ENCODE results near the gene B3GALT2.
"Not testable (repeated sequence)": the region's sequence is repeated elsewhere in the genome, so short reads cannot be mapped to it uniquely, and the experiment has no call there.

B3GALT2 gene

DNA sequence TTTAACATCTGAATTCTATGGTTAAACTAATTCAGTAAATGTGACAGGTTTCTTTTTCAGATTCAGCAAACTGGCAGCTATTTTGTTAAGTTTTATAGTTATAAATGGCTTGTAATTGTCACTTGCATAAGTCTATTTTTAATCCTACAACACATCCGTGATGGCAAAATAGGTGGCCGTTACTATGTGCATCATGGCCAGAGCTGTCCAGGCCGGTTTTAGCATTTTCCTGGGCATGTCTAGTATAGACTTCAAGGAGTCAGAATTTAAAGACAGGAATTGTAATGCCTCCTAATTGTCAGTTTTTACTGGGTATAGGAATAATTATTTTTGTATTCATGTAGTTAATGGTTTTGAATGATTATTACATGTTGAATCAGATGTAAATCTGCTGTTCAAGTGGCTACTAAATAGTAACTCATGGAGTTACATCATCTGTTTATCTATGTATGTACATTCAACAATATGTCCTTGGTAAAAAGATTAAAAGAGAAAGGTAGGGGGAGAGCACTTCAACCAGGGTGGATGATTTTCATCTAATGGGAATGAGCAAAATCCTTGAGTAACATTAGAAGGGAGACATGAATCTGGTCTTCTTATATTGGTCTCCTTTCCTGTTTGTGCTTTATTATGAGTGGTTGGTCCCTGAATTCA, 3.2 kb upstream of the B3GALT2 start:
- H3K27ac Mint-ChIP-seq: no peak overlapping the region
- H3K4me1 Mint-ChIP-seq: peaks cover 39% of the 10 kb centered on the region
- ATAC-seq: no peak
- H3K27me3 Mint-ChIP-seq: no peaks in the 10 kb centered on the region
- H3K4me3 Mint-ChIP-seq: no peak overlapping the region
- no peak for DNase-seq
- H3K9me3 Mint-ChIP-seq: no peaks in the 10 kb centered on the region

DNA sequence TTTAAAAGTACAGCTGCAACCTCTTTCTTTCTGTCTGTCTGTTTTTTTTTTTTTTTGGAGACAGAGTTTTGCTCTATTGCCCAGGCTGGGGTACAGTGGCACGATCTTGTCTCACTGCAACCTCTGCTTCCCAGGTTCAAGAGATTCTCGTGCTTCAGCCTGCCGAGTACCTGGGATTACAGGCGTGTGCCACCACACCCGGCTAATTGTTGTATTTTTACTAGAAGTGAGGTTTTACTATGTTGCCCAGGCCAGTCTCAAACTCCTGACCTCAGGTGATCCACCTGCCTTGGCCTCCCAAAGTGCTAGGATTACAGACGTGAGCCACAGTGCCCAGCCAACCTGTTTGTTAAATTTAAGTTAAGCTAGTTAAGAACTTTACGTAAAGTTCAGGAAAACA, 2.5 kb upstream of the B3GALT2 start:
- H3K27ac Mint-ChIP-seq, H3K4me3 Mint-ChIP-seq, ATAC-seq, DNase-seq, H3K27me3 Mint-ChIP-seq, H3K9me3 Mint-ChIP-seq: not testable (repeated sequence)
- peaks cover 39% of the 10 kb centered on the region for H3K4me1 Mint-ChIP-seq

DNA sequence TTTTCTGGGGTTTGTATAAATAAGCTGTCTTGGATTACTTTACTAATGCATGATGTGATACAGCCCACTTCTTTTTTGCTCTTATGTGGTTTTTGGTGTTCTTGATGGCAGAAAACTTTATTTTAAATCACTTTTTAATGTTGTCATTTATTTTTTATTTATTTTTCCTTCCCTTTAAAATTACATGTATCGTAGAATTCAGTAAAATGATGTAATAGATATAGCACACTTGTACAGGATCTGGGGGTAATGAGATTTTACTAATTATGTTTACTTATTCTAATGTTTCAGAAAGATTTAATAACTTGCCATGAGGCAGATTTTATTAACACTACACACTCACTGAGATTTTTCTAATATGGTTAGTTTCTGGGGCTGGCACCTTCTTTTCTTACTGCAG, 701 bp upstream of the B3GALT2 start:
- DNase-seq (no peak), ATAC-seq (no peak)
- no peak overlapping the region for H3K4me3 Mint-ChIP-seq
- peaks cover 44% of the 10 kb centered on the region for H3K4me1 Mint-ChIP-seq
- no peaks in the 10 kb centered on the region for H3K27me3 Mint-ChIP-seq
- no peaks in the 10 kb centered on the region for H3K9me3 Mint-ChIP-seq
- no peak overlapping the region for H3K27ac Mint-ChIP-seq

DNA sequence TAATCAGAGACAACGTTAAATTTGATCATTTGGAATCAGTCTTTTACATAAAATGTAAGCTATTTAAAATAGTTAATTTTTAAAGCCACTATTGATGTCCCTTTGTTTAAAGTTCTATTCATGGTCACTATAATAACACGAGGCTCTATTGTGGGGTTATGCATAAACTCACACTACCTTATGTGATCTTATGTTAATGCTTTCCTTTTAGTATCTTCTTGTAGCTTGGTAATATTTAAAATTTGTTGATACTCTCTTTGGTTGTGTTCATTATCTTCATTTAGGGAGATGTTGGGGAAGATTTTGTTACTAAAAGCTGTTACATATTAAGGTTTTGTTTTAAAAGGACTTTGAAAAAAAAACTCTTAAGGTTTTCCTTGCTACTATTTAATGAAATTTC, 1.2 kb downstream of the B3GALT2 start:
- Mint-ChIP-seq H3K27ac (no peak overlapping the region), H3K4me3 (no peak overlapping the region), H3K4me1 (peaks cover 37% of the 10 kb centered on the region), H3K9me3 (no peaks in the 10 kb centered on the region), H3K27me3 (no peaks in the 10 kb centered on the region)
- DNase-seq: no peak
- ATAC-seq: no peak

DNA sequence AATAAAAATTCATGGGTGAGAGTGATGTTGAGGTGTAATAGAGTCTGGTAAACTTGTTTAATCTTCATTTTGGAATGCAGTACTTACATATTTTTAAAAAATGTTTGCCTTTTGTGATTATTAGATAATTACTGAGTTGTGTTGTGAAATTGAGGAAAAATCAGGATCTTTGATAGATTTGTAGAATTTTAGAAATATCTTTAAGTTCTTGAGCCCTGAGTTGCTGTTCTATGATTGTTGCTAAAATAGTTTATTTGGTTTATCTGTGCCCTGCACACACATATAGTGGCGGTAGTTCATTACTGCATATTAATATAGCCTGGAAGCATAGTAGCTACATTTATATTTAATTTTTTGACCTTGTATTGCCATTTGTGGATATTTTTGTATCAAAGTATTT, 1.6 kb downstream of the B3GALT2 start:
- ATAC-seq (no peak), DNase-seq (no peak)
- H3K27me3 Mint-ChIP-seq: no peaks in the 10 kb centered on the region
- H3K9me3 Mint-ChIP-seq: no peaks in the 10 kb centered on the region
- H3K4me3 Mint-ChIP-seq: no peak overlapping the region
- H3K4me1 Mint-ChIP-seq: peaks cover 33% of the 10 kb centered on the region
- H3K27ac Mint-ChIP-seq: no peak overlapping the region

DNA sequence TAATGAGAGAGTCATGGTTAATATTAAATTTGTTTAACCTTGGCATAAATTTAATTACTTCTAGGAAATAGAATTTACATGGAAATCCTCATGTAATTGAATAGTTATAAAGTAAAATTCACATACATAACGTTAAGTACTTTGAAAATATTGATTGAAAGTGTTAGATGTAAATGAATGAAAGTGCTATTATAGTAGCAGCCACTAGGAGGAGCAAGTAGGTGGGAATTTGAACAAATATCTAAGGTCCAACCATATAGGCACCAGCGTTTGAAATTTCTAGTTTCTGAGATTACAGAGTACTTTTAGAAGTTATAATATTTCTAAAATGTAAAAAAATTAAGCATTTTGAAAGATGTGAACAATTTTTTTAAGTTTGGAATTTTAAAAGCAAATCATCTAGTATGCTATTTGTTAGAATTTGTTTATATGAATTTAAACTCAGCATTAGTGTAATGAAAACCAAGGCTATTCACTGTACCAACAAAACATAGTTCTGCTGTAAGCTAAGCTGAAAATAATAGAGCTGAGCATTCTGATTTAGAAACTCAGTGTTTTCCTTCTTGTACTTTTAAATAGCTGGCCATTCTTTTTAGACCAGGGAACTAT, 3.3 kb downstream of the B3GALT2 start:
- DNase-seq (no peak), ATAC-seq (no peak)
- no peaks in the 10 kb centered on the region for H3K9me3 Mint-ChIP-seq
- peaks cover 29% of the 10 kb centered on the region for H3K4me1 Mint-ChIP-seq
- H3K27me3 Mint-ChIP-seq: no peaks in the 10 kb centered on the region
- no peak overlapping the region for H3K4me3 Mint-ChIP-seq
- H3K27ac Mint-ChIP-seq: no peak overlapping the region

DNA sequence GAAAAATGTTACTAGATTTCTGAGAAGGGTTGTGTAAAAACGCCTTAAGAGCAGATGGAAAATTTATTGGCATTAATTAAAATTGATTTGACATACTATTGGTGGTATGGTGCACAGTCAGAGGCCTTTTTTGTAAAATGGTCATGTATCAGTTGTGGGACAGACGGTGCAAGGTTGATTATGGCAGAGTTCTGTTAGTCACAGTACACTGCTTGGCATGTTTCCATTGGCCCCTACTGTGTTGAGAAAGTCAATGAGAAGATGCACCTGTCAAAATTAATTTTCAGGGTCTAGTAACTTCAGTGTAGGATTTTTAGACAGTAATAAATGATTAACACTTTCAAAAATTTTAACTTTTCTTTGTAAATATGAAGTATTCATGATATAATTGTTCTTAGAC, 4.4 kb downstream of the B3GALT2 start:
- H3K4me1 Mint-ChIP-seq: peaks cover 29% of the 10 kb centered on the region
- H3K27ac Mint-ChIP-seq: no peak overlapping the region
- ATAC-seq (no peak), DNase-seq (no peak)
- no peaks in the 10 kb centered on the region for H3K9me3 Mint-ChIP-seq
- no peak overlapping the region for H3K4me3 Mint-ChIP-seq
- no peaks in the 10 kb centered on the region for H3K27me3 Mint-ChIP-seq

DNA sequence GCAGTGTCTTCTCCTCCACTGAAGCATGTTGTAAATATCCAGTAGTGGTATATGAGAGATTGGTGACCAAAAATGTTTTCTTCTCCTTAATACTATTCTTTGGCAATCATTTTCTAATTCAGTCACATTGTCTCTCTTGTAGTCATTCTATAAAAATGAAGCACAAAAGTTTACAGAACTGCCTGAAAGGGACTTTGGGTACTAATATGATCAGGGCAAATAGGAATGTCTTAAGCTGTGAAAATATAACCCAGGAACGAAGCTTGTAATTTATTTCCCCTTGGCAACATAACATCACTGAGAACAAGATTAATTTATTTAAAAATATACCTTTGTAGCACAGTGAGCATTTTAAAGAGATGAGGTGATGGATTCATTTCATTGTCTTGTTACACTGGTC, 4.9 kb downstream of the B3GALT2 start:
- Mint-ChIP-seq H3K4me1 (peaks cover 25% of the 10 kb centered on the region), H3K4me3 (no peak overlapping the region)

DNA sequence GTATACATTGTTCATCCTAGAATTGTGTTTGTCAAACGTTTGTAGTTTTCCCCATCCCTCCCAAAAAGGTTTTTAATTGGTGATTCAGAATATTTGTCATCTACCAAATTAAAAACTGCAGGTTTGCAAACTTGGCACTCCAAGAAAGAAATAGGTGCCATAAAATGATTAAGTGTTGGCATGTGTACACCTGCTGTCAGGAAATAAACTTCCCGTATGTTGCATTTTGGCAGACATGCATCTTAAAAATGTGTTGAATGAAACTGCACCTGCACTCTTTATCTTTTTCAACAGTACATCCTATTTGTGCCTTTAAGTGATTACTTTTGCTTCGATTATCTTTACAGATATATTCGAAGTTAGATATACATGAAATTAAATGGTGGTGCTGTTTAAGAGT, 7.3 kb downstream of the B3GALT2 start:
- H3K4me1 Mint-ChIP-seq: peaks cover 11% of the 10 kb centered on the region
- DNase-seq (no peak), ATAC-seq (no peak)
- no peak overlapping the region for H3K4me3 Mint-ChIP-seq
- H3K27ac Mint-ChIP-seq: no peak overlapping the region
- H3K27me3 Mint-ChIP-seq: no peaks in the 10 kb centered on the region
- H3K9me3 Mint-ChIP-seq: no peaks in the 10 kb centered on the region

More for the DNA sequence above, 4.9 kb downstream of the B3GALT2 start:
- Mint-ChIP-seq H3K9me3 (no peaks in the 10 kb centered on the region), H3K27ac (no peak overlapping the region), H3K27me3 (no peaks in the 10 kb centered on the region)
- DNase-seq: no peak
- no peak for ATAC-seq

DNA sequence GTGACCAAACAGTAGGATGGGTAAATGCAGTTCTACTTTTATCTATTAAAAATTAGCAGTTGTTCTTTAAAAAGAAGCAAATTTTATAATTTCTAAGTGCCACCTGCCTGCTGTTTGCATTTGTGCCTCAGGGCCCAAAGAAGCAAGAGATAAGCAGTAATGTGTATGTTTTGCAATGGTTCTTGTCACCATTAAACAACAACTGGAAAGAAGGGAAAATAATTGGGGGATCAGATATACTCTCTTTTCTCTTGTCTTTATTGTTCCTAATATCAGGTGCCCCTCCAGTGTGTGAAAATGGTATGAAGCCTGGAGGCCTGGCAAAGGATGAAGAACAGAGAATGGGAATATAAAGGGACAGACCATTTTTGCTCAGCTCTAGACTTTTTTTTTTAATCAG, 9.6 kb downstream of the B3GALT2 start:
- no peak overlapping the region for H3K27ac Mint-ChIP-seq
- H3K4me1 Mint-ChIP-seq: peaks cover 5% of the 10 kb centered on the region
- ATAC-seq (no peak), DNase-seq (no peak)
- H3K27me3 Mint-ChIP-seq: no peaks in the 10 kb centered on the region
- no peaks in the 10 kb centered on the region for H3K9me3 Mint-ChIP-seq
- H3K4me3 Mint-ChIP-seq: no peak overlapping the region

DNA sequence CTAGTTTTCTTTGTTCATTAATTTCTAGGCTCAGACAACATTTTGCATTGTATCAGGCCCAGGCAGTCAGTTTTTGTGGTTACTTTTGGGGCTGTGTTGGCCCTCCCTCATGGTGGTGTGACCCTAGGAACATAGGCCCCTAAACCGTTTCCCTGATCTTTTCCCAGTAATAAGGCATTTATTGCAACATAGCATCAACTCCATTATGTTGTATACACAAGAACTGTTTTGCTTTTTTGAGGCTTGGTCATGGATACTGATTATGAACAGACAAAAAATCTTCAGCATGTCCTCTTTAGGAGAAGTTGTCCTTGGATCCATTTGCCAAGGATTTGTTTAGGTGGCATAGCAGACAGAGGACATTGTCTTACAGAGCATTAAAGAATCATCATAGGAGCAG, 10.3 kb downstream of the B3GALT2 start:
- peaks cover 5% of the 10 kb centered on the region for H3K4me1 Mint-ChIP-seq

DNA sequence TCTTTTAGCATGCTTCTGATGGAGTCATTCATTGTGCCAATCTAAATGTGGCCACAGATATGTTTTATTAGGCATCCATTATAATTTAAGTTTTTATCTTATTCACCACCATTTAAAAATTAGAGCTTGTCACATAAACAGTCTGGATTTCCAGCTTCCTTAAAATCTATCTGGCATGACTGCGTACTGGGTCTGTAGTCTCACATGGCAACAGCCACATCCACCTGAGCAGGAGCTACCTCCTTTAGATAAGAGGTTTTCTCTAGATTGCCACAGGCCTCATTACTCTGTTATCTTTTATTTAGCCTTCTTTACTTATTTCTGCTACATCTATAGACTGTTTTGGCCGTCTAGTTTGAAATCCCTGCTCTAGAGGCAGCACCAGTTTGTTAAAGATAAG, 29.1 kb downstream of the B3GALT2 start:
- no peak overlapping the region for H3K4me3 Mint-ChIP-seq
- H3K27ac Mint-ChIP-seq: no peak overlapping the region

More for the DNA sequence above, 10.3 kb downstream of the B3GALT2 start:
- ATAC-seq (no peak), DNase-seq (no peak)
- H3K4me3 Mint-ChIP-seq: no peak overlapping the region
- no peak overlapping the region for H3K27ac Mint-ChIP-seq
- H3K9me3 Mint-ChIP-seq: no peaks in the 10 kb centered on the region
- H3K27me3 Mint-ChIP-seq: no peaks in the 10 kb centered on the region

DNA sequence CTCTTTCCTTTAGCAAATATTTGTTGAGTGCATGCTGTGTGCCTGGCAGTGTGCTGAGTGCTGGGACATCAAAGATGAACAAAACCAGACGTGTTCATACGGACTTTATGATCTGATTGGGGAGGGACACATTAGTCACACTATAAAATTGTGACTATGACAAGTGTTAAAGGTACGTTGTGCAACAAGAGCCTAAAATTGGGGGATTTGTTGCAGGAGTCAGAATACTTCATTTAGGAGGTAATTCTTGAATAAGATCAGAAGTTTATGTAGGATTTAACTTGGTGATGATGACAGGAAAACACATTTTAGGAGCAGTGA, 29.6 kb downstream of the B3GALT2 start:
- Mint-ChIP-seq H3K4me1 (peaks cover 26% of the 10 kb centered on the region), H3K27me3 (no peaks in the 10 kb centered on the region), H3K27ac (no peak overlapping the region), H3K9me3 (no peaks in the 10 kb centered on the region), H3K4me3 (no peak overlapping the region)
- ATAC-seq (no peak), DNase-seq (no peak)

More for the DNA sequence above, 29.1 kb downstream of the B3GALT2 start:
- DNase-seq (no peak), ATAC-seq (no peak)
- H3K27me3 Mint-ChIP-seq: no peaks in the 10 kb centered on the region
- no peaks in the 10 kb centered on the region for H3K9me3 Mint-ChIP-seq
- H3K4me1 Mint-ChIP-seq: peaks cover 26% of the 10 kb centered on the region

DNA sequence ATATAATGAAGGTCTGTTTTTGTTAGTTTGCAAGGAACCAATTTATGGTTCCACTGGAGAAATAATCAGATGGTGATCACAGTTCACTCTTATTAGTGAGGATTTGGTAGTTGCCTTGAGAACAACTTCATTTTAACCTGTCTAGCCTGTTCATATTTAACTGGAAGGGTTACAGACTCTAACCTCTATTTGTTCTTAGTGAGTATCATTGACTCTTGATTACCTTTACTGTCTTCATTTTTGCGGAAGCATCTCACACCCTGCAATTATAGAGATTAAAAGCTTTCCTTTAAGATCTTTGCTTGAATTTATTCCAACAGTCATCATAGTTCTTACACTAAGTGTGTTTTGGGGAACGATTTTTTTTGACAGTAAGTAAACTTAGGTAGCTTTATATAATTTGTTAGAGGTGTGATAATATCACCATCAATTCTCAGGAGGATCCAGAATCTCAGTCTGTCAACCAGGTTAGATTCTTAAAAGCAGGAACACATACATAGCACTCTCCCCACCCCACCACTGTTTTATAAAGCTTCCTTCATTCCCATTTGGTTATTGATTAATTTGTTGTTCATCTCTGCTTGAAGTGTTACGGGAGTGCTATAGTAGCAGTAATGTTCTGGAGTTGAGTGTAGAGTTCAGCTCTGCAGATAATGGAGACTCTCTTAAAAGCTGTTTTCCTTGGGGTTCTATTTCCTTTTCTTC, 30.1 kb downstream of the B3GALT2 start:
- H3K9me3 Mint-ChIP-seq: no peaks in the 10 kb centered on the region
- no peak overlapping the region for H3K27ac Mint-ChIP-seq
- DNase-seq: no peak
- ATAC-seq: no peak
- peaks cover 26% of the 10 kb centered on the region for H3K4me1 Mint-ChIP-seq
- H3K27me3 Mint-ChIP-seq: no peaks in the 10 kb centered on the region
- no peak overlapping the region for H3K4me3 Mint-ChIP-seq

DNA sequence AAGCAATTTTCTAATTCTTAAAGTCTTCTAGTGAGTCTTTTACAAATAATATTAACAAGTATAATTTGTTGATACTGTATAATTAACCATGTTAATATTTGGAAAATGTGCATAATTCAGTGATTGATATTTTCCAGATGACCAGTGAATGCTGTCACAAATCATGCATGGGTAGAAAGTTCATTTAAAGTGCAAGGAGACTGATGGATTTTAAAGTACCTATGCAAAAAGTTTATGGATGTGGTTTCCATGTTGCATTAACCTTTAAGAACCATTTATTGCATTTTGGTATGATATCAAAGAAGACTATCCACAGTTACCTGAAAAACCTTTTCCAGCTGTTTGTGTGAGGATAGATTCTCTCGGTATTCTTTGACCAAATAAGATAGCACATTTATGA, 41.4 kb downstream of the B3GALT2 start:
- peaks cover 11% of the 10 kb centered on the region for H3K4me1 Mint-ChIP-seq
- no peaks in the 10 kb centered on the region for H3K9me3 Mint-ChIP-seq
- no peak overlapping the region for H3K4me3 Mint-ChIP-seq
- ATAC-seq: no peak
- DNase-seq: no peak
- no peaks in the 10 kb centered on the region for H3K27me3 Mint-ChIP-seq
- H3K27ac Mint-ChIP-seq: no peak overlapping the region

DNA sequence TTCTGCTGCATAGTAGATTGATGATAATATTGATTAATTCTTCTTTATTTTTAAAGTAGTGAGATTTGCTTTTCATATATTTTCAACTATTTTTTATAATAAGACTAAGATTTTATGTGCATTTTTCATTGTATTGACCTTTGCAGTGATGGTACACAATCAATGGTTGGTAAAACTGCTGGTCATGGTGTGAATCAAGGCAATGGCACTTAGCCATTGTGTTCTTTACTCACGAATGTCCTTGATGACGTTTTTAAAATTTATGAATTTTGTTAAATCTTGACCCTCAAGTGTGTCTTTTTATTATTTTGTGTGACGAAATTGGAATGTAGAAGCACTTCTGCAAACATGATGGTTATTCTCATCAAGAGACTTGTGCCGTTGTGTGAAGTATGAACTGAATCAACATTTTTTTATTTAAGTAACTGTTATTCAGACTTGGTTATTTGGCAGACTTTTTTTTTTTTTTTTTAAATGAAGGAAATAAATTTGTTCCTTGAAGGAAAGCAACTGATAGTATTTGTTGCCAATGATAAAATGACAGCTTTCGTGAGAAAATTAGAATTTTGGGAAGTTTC, 42.0 kb downstream of the B3GALT2 start:
- H3K4me3 Mint-ChIP-seq: no peak overlapping the region
- H3K4me1 Mint-ChIP-seq: peaks cover 11% of the 10 kb centered on the region
- H3K27ac Mint-ChIP-seq: no peak overlapping the region
- DNase-seq: no peak
- no peaks in the 10 kb centered on the region for H3K27me3 Mint-ChIP-seq
- no peaks in the 10 kb centered on the region for H3K9me3 Mint-ChIP-seq
- no peak for ATAC-seq
